HL-60/S4 treated with retinoic acid at 250 ng/mL for 4 days and 3 days (cell line): Measurements from ENCODE around the gene RAI14.

ENCODE experiments used
- in situ Hi-C: fragments of 300-500 bp; cut with MboI; formaldehyde crosslinking; loops from 2 replicates; pipeline ENCODE4 v1.7.0; 2022; ENCODE audit warnings: low sequenced_read_pairs

The RAI14 gene

DNA sequence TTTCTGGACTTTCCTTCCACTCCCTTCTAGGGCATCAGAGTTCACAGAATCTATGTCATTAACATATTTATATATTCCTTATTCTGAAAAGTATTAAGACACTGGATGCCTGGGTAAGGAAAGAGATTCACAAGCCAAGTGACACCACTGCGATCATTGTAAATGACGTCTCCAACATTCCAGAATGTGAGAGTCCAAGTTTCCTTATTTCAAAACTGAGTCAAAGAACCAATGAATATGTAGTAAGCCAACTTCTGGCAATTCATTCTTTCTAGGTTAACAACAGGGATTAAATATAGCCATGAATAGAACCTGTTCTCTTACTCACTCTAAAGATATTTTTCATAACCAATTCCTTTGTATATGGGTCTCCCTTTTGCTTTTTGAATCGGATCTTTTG lies 18.1 kb downstream of the RAI14 start:
- in situ Hi-C loops: no loop called here

DNA sequence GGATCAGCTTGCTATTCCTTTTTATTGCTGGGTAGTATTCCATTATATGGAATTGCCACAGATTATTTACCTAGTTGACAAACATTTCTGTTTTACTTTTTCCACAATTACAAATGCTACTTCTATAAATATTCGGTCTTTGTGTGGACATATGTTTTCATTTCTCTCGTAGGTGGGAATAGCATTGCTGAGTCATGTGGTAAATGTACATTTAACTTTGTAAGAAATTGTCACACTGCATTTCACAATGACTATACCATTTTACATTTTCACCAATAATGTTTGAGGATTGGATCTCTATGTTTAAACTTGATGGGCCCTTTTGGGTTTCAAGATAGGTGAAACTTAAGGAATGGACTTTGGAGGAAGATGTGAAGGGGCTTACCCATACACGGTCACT lies 19.7 kb downstream of the RAI14 start:
- in situ Hi-C loops: no loop called here

DNA sequence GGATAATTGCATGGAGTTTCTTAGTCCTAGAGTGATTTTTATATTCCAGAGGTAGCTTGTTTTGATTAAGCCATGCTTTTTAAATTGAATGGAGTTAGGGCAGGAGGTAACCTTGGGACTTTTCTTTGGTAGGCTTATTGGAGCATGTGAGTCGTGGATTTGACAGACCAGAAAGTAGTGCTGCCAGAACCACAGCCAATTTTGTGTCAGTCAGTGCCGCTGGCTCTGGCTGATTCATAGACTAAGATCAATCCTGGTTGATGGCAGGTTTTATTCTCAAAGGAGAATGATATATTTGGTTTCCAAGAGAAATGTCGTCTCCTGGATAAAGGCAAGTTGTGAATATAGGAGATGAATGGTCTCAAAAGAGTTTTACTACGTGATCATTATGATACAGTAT lies 20.3 kb downstream of the RAI14 start:
- in situ Hi-C loops: no loop called here

DNA sequence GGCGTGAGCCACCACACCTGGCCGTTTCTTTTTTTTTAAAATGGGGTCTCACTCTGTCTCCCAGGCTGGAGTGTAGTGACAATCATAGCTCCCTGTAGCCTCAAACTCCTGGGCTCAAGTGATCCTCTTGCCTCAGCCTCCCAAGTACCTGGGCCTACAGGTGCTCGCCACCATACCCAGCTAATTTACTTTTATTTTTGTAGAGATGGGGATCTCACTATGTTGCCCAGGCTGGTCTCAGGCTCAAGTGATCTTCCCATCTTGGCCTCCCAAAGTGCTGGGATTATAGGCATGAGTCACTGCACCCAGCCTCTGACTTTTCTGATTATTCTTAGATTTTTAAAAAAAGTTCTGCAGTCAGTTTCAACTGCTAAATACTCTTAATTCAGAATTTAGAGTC lies 21.3 kb downstream of the RAI14 start:
- in situ Hi-C loops: no loop called here

DNA sequence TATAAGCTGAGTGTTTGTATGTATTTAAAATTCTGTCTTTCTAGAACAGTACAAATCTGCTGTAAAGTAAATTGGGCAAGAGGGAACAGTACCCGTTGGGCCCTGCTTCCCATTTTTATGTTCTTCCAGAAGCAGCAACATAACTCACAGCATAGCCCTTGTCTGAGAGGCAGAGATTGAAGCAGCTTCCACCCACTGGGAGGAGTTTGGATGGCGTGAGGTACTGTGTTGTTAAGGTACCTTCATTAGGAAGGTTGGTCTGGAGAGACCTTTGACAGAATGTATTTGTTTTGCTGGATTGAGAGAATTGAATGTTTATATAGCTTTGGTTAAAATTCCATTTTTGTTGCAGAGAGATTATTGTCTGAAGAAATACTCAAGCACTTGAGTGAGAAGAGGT lies 24.8 kb downstream of the RAI14 start:
- in situ Hi-C loops: no loop called here

DNA sequence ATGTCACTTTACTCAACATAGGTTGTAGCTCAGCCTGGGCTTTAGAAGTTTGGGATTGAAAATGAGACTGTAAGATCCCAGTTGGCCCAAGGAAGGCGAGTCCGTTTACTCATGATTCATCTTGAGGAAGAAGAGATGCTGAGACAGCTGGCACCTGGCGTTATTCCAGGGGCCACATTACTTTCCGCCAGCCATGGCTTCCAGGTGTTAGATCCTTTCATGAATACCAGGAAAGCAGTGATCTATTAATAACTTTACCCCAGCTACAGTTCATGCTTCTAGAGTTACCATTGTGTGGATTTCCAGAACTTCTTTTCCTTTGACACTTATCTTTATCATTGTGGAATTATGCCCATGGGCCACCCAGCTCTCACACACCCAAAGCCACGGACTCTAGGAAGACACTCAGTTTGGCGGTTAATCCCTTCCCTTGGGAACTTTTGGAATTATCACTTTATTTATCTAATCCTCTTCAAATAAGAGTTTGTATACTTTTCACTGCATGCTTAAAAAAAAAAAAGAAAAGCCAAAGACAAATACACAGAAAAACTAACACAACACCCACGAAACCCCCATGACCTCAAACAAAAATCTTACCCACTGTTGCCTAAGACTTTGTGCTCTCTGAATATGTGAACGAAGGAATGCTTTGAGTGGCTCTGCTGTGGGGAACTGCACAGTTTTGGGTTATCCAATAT lies 26.9 kb downstream of the RAI14 start:
- in situ Hi-C loops: no loop called here

DNA sequence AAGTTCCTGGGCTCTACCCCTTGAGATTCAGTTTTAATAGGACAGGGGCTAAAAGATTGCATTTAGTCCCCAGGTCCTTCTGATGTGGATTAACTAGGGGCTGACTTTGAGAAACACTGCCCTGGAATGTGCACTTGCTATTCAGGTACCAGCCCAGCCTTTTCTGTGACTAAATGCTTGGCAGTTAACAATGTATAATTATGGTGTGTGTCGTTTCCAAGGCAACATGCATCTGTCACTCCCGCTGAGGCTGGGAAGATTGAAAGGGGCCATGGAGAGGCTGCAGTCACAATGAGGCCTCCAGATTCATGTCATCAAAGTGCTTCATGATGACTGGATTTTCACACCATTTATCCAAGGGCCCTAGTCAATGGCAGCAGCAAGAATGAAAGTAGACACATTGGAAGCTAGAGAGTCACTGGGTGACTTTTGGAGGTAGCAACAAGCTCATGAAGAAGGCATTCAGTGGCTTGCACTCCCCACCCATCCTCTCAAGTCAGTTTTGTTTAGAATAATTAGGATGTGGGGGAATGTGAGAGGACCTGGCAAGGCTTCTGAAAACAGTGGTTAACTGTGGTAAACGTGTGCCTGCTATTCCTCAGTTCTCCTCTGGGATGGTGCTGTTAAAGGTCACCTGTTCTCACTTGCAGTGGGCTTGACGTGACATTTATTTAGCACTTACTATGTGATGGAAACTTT lies 28.3 kb downstream of the RAI14 start:
- in situ Hi-C loops: no loop called here

DNA sequence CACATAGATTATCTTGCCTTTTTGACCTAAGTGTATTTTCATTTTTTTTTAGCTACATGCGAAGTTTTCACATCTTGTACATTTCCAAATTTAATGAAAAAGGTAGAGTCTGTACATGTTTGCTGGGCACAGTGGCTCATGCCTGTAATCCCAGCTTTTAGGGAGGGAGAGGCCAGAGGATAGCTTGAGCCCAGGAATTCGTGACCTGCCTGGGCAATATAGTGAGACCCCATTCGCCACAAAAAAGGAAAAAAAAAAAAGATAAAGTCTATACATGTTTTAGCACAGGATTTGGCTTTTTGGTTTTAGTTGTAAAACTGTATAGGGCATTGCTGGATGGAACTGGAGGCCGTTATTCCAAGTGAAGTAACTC lies 28.8 kb downstream of the RAI14 start:
- in situ Hi-C loops: no loop called here

DNA sequence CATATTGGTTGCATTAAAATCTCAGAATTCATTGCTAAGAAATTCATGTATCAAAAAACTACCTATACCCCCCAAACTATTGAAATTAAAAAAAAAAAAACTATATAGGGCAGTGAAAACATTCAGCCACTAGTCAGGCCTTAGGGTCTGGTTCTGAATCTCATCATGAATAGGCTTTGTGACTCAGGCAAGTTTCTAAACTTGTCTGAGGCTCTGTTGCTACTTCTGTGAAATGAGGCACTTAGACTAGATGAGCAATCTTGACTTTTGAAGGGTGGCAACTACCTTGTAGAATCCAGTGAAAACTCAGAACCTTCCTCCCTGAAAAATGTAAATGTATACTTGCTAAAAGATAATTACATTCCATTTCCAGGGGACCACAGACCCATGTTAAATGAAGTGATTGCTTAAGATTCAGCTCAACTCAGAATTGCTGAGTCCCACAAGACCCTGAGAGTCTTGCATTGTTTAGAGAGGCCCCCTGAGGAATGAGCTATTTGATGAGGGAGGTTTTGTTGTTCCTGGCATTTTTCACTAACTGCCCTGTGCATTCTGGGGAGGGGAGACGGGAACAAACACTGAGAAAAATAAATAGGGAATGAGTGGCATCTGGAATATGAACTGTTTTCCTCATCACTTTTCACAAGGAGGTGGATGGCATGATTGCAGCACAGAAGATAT lies 29.5 kb downstream of the RAI14 start:
- in situ Hi-C loops: no loop called here

DNA sequence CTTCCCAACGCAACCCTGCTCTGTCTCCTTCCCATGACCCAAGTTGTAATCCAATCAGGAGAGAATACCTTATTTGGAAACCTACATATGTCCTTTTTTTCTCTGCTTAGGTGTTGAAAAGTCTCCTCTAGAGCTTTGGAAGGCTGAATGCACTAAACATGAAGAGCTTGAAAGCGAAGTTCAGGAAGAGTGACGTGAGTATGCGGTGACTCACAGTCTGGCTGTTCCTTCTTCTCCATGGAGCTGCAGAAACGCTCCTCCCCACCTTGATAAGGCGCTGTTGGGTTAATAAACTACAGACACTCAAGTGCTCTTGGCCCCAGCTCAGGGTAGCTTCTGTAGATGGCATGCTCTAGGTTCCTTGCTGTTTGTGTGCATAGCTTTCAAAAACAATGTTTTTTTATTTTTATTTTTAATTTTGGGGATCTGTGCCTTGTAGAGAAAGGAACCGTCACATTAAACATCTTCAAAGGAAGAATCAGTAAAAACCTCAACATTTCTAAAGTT lies 30.7 kb downstream of the RAI14 start:
- in situ Hi-C loops: no loop called here

DNA sequence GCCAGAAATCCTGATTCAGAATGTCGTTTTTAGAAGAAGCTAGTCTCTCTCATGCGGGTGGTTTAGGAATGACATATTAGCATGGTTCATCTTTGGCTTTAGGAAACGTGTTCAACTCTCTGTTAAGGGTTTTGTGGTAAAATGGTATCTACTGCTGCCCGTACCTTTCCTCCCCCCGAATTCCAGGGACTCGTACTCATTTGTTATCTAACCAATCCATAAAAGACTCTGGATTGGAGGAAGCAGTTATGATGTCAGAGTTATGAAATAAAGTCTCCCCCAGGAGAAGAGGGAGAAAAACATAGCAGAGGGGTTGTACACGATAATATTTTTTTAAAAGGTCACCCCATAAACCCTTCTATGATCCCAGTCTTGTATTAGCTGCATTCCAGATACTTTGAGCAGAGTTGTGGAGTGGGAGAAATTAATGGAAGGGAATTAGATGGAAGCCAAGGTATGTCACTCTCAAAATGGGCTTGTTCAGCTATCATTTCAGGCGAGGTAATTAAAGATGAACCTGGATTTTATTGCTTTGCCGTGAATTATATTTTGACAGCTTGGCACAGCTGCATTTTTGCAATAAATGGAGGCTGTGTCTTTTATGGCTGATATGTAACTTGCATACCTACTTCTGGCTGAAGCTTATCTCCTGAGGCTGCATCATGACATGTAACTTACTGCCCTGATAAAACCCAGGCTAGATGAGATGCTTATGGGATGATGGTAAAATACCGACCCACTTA lies 31.3 kb downstream of the RAI14 start:
- in situ Hi-C loops: no loop called here

DNA sequence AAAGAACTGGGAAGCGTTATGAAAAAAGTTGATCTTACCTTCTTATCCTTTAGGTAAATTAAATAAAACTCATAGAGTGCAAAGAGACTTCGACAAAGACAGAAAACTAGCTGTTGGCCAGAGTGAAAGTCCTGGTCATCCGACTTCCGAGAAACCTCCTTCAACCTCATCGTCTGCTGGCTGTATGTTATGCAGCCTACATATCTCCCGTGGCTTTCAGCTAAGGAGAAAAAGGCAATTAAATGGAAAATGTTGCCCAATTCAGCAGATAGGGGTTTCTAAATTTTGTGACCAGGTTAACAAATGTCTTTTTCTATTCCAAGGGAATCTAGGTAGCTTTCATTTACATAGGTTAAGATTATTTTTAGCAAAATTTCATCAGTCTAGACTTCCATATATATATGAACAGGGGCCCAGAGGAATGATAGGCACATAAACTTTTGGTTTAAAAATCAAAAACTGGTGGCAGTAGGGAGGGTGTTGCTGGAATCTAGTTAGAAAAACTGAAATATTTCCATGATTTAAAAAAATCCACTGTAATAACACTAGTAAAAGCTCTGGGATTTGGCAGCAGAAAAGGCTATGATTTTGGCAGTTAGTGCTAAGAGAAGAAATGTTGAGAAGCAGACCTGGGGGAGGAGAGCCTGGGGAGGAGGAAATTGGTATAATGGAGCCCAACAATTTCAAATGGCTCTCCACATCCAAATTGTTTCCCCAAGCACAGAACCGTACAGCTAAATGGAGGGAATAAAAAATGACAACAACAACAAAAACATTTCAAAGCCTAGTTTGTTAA lies 32.1 kb downstream of the RAI14 start:
- in situ Hi-C loops: no loop called here

DNA sequence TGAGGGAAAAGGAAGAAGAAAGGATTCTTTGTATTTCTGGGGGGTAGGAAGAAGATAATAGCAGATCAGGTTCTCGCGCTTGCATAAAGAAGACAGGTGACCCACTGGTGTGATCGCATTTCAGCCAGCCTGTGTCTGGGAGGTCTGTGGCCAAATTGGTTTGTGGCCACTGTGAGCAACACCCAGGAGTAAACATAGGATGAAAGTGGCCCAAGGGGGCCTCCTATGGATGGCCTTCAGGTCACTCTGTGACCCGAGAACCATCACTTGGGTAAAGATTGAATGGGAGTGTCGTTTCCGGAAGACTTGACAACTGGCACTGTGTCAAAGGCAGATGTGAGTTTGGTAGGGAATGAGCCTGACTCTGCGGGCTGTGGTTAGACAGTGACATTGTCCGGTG lies 34.2 kb downstream of the RAI14 start:
- in situ Hi-C loops: no loop called here

DNA sequence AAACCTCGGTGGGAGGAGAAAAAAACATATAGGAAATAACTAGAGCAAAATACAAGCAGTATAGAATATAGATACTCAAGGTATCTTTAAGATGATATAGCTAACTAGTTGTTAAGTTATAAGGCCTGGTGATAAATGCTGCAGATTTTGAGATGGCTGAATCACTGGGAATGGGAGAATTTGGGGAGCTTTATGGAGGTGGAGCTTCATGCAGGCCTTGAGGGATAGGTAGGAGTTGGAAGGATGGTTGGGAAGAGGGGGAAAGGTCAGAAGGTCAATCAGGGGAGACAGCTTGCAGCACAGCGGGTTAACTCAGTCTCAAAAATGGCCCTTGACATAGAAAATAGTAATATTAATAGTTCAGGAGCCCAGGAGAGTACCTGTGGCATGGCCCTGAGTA lies 34.8 kb downstream of the RAI14 start:
- in situ Hi-C loops: no loop called here

DNA sequence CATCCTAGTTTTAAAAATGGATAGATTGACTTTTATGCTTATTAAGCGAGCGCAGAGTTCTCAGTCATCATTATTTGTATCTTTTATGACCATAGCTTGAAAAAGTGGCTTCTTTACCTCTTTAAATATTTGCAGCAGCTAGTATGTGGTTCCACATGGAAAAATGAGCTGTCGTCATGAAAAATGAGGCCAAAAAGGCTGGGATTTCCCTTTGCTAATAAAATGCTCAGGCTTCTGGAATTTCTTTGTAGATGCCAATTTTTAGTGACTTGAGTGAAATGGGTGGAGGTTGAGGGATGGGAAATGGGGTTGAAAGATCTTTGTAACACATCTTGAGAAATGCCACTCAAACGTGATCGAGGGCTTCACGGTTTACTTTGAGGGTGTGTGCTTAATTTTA lies 35.2 kb downstream of the RAI14 start:
- in situ Hi-C loops: no loop called here

DNA sequence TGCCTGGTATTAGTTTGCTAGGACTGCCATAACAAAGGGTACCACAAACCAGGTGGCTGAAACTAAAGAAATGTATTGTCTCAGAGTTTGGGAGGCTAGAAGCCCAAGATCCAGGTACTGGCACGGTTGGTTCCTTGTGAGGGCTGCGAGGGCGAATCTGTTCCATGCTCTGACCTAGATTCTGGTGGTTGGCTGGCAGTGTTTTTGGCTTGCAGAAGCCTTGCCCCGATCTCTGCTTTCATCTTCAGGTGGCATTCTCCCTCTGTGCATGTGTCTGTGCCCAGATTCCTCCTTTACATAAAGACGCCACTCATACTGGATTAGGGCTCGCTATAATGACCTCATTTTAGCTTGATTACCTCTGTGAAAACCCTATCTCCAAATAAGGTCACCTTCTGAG lies 36.7 kb downstream of the RAI14 start:
- in situ Hi-C loops: no loop called here

DNA sequence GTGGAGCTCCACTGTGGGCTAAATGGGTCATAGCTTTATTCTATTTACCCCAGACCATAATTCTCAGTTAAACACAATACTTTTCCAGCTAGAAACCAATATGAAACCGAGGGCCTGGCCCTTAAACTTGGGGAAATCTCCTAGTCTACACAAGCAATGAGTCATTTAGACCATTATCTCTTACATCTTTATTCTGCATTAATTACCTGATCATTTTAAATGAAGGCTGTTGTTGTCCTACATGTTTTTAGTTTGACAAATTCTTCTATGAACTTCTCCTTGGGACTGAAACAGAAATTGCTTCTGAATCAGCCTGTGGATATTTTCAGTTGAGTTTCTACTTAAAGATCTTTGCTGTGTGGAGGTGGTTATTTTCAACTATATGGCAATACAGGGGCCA lies 37.9 kb downstream of the RAI14 start:
- in situ Hi-C loops: no loop called here

DNA sequence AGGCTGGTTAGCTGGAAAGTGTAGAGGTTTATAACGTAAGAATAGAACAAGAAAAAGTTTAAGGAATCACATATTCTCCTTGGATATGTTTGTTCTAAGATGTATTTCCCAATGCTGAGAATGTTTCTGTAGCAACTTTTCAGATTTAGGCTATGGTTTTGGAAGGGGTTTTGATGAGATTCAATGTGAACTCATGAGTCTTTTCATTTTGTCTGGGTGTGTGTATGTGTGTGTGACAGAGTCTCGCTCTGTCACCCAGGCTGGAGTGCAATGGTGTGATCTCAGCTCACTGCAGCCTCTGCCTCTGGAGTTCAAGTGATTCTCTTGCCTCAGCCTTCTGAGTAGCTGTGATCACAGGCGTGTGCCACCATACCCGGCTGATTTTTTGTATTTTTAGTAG lies 38.6 kb downstream of the RAI14 start:
- in situ Hi-C loops: no loop called here

DNA sequence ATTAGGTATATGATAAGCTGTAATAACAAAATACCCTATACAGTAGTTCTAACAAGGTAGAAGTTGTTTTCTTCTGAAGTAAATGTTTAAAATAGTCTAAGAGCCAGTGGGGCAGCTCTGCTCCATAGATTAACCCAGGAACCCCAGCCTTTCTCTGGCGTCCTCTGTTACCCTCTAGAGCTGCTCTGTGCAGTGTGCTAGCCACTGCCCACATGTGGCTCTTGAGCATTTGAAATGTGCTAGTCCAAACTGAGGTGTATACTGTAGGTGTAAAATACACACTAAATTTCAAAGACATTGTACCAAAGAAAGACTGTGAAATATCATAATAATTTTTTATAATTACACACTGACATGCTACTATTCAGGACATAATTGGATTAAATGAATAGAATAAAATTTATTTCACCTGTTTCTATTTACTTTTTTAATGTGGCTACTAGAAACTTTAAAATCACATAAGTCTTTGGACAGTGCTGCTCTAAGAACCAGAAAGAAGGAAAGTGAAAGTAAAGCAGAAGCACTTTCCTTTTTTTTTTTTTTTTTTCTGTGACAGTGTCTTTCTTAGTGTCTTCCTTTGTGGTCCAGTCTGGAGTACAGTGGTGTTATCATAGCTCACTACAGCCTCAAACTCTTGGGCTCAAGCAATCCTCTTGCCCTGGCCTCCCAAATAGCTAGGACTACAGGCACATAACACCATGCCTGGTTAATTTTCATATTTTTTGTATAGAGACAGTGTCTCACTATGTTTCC lies 39.3 kb downstream of the RAI14 start:
- in situ Hi-C loops: no loop called here
